ENCODE data around the gene SNUPN.

DNA sequence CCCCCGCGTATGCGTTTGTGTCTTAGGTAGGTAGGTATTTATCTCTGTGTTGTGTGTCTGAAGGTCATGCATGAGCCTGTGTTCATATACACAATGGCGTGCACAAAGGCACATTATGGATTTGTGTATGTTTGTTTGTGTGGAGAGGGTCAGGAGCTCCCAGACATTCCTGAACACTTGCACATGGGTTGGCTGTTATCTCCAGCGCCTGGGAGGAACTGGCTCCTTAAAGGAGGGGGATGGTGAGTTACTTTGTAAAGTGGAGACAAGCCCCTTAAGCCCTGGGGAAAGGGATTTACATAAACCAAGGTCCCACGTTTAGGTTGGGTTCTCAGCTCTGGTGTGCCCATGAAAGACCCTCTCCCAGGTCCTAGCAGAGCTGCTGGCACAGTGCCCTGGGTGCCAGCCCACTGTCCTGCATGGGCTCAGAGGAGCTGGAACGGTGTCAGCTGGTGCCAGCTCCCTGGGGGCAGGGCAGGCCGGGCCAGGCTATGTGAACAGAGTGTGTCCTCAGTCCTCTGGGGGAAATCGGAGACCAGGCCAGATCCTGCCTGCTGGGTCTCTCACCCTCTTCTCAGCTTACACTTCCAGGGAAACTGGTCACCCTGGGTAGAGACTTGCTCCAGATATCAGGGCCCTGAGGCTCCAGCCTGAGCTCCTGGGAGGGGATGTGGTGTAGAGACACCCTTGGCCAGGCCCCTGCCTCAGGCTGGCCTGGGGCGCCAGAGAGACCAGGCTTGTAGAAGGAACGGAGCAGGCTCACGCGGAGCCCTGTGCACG is 47.3 kb upstream of the SNUPN start:
- no peak for TF ChIP-seq EZH2 (IDR thresholded peaks at IDR 0.05; ENCODE audit: borderline replicate concordance, insufficient read depth, low read depth, low read length, poor library complexity, severe bottlenecking)
- TF ChIP-seq, protein P1, sequence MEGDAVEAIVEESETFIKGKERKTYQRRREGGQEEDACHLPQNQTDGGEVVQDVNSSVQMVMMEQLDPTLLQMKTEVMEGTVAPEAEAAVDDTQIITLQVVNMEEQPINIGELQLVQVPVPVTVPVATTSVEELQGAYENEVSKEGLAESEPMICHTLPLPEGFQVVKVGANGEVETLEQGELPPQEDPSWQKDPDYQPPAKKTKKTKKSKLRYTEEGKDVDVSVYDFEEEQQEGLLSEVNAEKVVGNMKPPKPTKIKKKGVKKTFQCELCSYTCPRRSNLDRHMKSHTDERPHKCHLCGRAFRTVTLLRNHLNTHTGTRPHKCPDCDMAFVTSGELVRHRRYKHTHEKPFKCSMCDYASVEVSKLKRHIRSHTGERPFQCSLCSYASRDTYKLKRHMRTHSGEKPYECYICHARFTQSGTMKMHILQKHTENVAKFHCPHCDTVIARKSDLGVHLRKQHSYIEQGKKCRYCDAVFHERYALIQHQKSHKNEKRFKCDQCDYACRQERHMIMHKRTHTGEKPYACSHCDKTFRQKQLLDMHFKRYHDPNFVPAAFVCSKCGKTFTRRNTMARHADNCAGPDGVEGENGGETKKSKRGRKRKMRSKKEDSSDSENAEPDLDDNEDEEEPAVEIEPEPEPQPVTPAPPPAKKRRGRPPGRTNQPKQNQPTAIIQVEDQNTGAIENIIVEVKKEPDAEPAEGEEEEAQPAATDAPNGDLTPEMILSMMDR (IDR thresholded peaks at IDR 0.05): no peak
